ENCODE results near the gene FLRT3.

The FLRT3 gene

DNA sequence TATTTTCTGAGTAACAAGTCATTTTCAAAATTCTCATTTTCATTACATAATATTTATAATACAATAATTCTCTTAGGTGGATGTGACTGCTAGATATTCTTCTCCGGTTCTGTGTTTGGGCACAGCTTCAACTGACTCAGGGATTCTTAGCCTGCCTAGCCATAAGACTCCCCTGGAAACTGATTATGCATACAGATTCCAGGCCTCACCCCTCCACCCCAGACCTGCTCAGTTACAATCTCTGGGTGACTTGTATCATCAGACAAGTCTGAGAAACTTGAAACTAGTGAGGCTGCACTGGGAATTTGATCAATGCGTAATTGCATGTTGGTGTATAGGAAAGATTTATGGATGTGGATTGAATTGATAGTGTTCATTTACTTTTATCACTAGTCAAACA, 25.4 kb downstream of the FLRT3 start:
- Histone ChIP-seq H3K36me3 (ENCODE audit: insufficient read depth, low read length) (no peaks in the 10 kb centered on the region), H3K4me2 (ENCODE audit: low read length) (no peak overlapping the region), H3K4me3 (ENCODE audit: low read length) (no peak overlapping the region), H3K9ac (ENCODE audit: low read depth, low read length) (no peak overlapping the region), H3K27me3 (ENCODE audit: control insufficient read depth, insufficient read depth, low read length) (no peaks in the 10 kb centered on the region), H3K4me1 (ENCODE audit: control insufficient read depth, insufficient read depth, low read length) (no peaks in the 10 kb centered on the region), H3K9me3 (replicated peaks; ENCODE audit: low read length) (no peaks in the 10 kb centered on the region)

GRCh38 chr20:14310977-14311627, 26.3 kb downstream of the FLRT3 start:
- no peaks in the 10 kb centered on the region for H3K9me3 ChIP-seq (replicated peaks; ENCODE audit: low read length)
- H3K36me3 ChIP-seq (ENCODE audit: insufficient read depth, low read length), result no peaks in the 10 kb centered on the region
- no peak overlapping the region for H3K9ac ChIP-seq (ENCODE audit: low read depth, low read length)
- H3K4me2 ChIP-seq (ENCODE audit: low read length), result no peak overlapping the region
- H3K4me1 ChIP-seq (ENCODE audit: control insufficient read depth, insufficient read depth, low read length), result no peaks in the 10 kb centered on the region
- no peaks in the 10 kb centered on the region for H3K27me3 ChIP-seq (ENCODE audit: control insufficient read depth, insufficient read depth, low read length)
- no peak overlapping the region for H3K4me3 ChIP-seq (ENCODE audit: low read length)

DNA sequence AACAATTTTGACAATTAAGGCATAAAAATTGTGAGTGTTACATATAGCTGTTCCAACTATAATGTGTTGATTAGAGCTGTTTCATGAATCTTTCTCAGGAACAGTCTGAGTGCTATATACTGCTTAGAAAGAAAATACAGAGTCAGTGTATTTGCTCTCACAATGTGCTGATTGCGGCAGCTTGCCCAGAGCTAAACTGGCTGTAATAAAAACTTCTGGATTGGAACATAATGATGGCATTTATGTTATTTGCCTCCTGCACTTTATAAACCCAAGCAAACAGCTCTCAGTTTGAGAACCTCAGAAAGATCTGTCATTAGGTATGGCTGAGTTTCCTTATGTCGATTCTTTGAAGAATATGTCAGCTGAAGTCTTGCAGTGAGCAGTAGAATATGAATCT, 29.5 kb downstream of the FLRT3 start:
- no peak overlapping the region for H3K9ac ChIP-seq (ENCODE audit: low read depth, low read length)
- H3K36me3 ChIP-seq (ENCODE audit: insufficient read depth, low read length), result no peaks in the 10 kb centered on the region
- no peak overlapping the region for H3K4me3 ChIP-seq (ENCODE audit: low read length)
- H3K4me2 ChIP-seq (ENCODE audit: low read length), result no peak overlapping the region
- H3K27me3 ChIP-seq (ENCODE audit: control insufficient read depth, insufficient read depth, low read length), result no peaks in the 10 kb centered on the region
- H3K4me1 ChIP-seq (ENCODE audit: control insufficient read depth, insufficient read depth, low read length), result no peaks in the 10 kb centered on the region
- H3K9me3 ChIP-seq (replicated peaks; ENCODE audit: low read length), result no peaks in the 10 kb centered on the region

GRCh38 chr20:14304472-14304871, 32.9 kb downstream of the FLRT3 start:
- Histone ChIP-seq H3K4me2 (ENCODE audit: low read length) (no peak overlapping the region), H3K9me3 (replicated peaks; ENCODE audit: low read length) (no peaks in the 10 kb centered on the region), H3K9ac (ENCODE audit: low read depth, low read length) (no peak overlapping the region), H3K4me3 (ENCODE audit: low read length) (no peak overlapping the region), H3K27me3 (ENCODE audit: control insufficient read depth, insufficient read depth, low read length) (no peaks in the 10 kb centered on the region), H3K4me1 (ENCODE audit: control insufficient read depth, insufficient read depth, low read length) (no peaks in the 10 kb centered on the region), H3K36me3 (ENCODE audit: insufficient read depth, low read length) (no peaks in the 10 kb centered on the region)

DNA sequence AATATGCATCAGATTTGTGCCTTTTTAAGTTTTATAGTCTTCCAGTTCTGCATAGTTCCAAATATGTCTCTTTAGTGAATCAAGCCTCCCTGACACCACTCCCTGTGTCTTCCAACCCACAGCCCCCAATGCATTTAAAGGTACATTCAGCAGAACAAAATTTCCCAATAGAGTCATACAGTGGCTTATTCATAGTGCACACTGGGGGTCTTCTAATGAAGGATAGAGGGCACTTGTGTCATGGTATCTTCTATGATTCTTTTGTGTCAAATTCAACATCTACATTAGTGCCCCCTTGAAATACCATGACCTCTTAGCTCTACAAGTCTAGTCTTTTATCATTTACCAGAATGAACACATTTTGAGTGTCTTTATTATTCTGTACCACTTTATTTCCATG, 33.8 kb downstream of the FLRT3 start:
- no peaks in the 10 kb centered on the region for H3K27me3 ChIP-seq (ENCODE audit: control insufficient read depth, insufficient read depth, low read length)
- no peak overlapping the region for H3K4me3 ChIP-seq (ENCODE audit: low read length)
- no peaks in the 10 kb centered on the region for H3K36me3 ChIP-seq (ENCODE audit: insufficient read depth, low read length)
- H3K9me3 ChIP-seq (replicated peaks; ENCODE audit: low read length), result no peaks in the 10 kb centered on the region
- no peak overlapping the region for H3K4me2 ChIP-seq (ENCODE audit: low read length)
- H3K4me1 ChIP-seq (ENCODE audit: control insufficient read depth, insufficient read depth, low read length), result no peaks in the 10 kb centered on the region
- H3K9ac ChIP-seq (ENCODE audit: low read depth, low read length), result no peak overlapping the region

- Histone ChIP-seq H3K9ac (ENCODE audit: low read depth, low read length) (no peak overlapping the region), H3K4me3 (ENCODE audit: low read length) (no peak overlapping the region), H3K4me2 (ENCODE audit: low read length) (no peak overlapping the region), H3K4me1 (ENCODE audit: control insufficient read depth, insufficient read depth, low read length) (no peaks in the 10 kb centered on the region), H3K27me3 (ENCODE audit: control insufficient read depth, insufficient read depth, low read length) (no peaks in the 10 kb centered on the region), H3K36me3 (ENCODE audit: insufficient read depth, low read length) (no peaks in the 10 kb centered on the region), H3K9me3 (replicated peaks; ENCODE audit: low read length) (no peaks in the 10 kb centered on the region)
These were observed 34.3 kb downstream of the FLRT3 start for GRCh38 chr20:14303106-14303505.

DNA sequence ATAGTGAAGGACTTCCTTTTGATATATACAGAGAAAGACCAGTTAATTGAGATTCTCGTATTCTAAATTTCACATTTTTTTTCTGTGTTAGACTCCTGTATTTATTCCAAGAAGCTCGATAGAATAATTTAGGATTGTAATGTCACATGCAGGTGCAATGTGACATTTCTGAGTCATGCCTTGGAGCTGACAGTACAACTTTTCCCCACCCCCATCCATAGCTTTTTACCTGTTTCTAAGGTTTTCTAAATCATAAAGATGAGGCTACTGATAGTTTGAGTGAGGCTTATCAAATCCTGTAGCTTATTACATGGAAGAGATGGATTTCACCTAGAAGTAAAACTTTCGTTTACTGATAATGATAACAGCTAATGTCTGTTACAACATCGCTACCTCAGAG, 37.6 kb downstream of the FLRT3 start:
- H3K4me3 ChIP-seq (ENCODE audit: low read length), result no peak overlapping the region
- H3K4me1 ChIP-seq (ENCODE audit: control insufficient read depth, insufficient read depth, low read length), result no peaks in the 10 kb centered on the region
- no peaks in the 10 kb centered on the region for H3K36me3 ChIP-seq (ENCODE audit: insufficient read depth, low read length)
- H3K9ac ChIP-seq (ENCODE audit: low read depth, low read length), result no peak overlapping the region
- H3K27me3 ChIP-seq (ENCODE audit: control insufficient read depth, insufficient read depth, low read length), result no peaks in the 10 kb centered on the region
- no peaks in the 10 kb centered on the region for H3K9me3 ChIP-seq (replicated peaks; ENCODE audit: low read length)
- no peak overlapping the region for H3K4me2 ChIP-seq (ENCODE audit: low read length)

GRCh38 chr20:14295770-14296309, 41.6 kb downstream of the FLRT3 start:
- Histone ChIP-seq H3K9ac (ENCODE audit: low read depth, low read length) (no peak overlapping the region), H3K4me3 (ENCODE audit: low read length) (no peak overlapping the region), H3K4me1 (ENCODE audit: control insufficient read depth, insufficient read depth, low read length) (no peaks in the 10 kb centered on the region), H3K9me3 (replicated peaks; ENCODE audit: low read length) (no peaks in the 10 kb centered on the region), H3K36me3 (ENCODE audit: insufficient read depth, low read length) (no peaks in the 10 kb centered on the region), H3K4me2 (ENCODE audit: low read length) (no peak overlapping the region), H3K27me3 (ENCODE audit: control insufficient read depth, insufficient read depth, low read length) (no peaks in the 10 kb centered on the region)

GRCh38 chr20:14295238-14295637, 42.2 kb downstream of the FLRT3 start:
- no peaks in the 10 kb centered on the region for H3K4me1 ChIP-seq (ENCODE audit: control insufficient read depth, insufficient read depth, low read length)
- H3K4me3 ChIP-seq (ENCODE audit: low read length), result no peak overlapping the region
- H3K27me3 ChIP-seq (ENCODE audit: control insufficient read depth, insufficient read depth, low read length), result no peaks in the 10 kb centered on the region

DNA sequence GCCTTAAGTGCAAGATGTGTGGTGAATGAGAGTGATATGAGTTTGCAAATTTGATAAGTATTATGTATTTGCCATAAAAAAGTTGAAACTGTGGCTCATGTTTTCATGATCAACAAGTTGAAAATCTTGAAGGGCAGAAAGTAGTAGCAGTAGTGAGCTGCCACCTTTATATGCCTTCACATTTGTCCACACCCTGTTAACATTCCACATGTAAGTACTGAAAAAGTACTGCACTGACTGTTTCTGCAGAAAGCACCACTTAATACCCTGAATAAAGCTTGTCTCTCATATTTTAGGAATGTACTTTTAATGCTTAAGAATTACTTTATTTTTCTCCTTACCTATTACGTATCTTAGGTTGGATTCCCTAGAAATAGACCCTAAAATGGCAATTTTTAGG, 45.9 kb downstream of the FLRT3 start:
- no peak overlapping the region for H3K4me3 ChIP-seq (ENCODE audit: low read length)
- no peaks in the 10 kb centered on the region for H3K27me3 ChIP-seq (ENCODE audit: control insufficient read depth, insufficient read depth, low read length)
- no peak overlapping the region for H3K9ac ChIP-seq (ENCODE audit: low read depth, low read length)
- H3K9me3 ChIP-seq (replicated peaks; ENCODE audit: low read length), result no peaks in the 10 kb centered on the region
- H3K4me1 ChIP-seq (ENCODE audit: control insufficient read depth, insufficient read depth, low read length), result peaks cover 26% of the 10 kb centered on the region
- no peak overlapping the region for H3K4me2 ChIP-seq (ENCODE audit: low read length)
- no peaks in the 10 kb centered on the region for H3K36me3 ChIP-seq (ENCODE audit: insufficient read depth, low read length)

More at GRCh38 chr20:14295238-14295637, 42.2 kb downstream of the FLRT3 start:
- Histone ChIP-seq H3K9ac (ENCODE audit: low read depth, low read length) (no peak overlapping the region), H3K9me3 (replicated peaks; ENCODE audit: low read length) (no peaks in the 10 kb centered on the region), H3K36me3 (ENCODE audit: insufficient read depth, low read length) (no peaks in the 10 kb centered on the region), H3K4me2 (ENCODE audit: low read length) (no peak overlapping the region)

GRCh38 chr20:14288341-14289330, 48.8 kb downstream of the FLRT3 start:
- Histone ChIP-seq H3K4me3 (ENCODE audit: low read length) (peak overlapping the region; percentile 24), H3K4me2 (ENCODE audit: low read length) (peak overlapping the region; percentile 49), H3K27me3 (ENCODE audit: control insufficient read depth, insufficient read depth, low read length) (no peaks in the 10 kb centered on the region), H3K9ac (ENCODE audit: low read depth, low read length) (peak overlapping the region; percentile 61), H3K9me3 (replicated peaks; ENCODE audit: low read length) (no peaks in the 10 kb centered on the region), H3K4me1 (ENCODE audit: control insufficient read depth, insufficient read depth, low read length) (peaks cover 26% of the 10 kb centered on the region), H3K36me3 (ENCODE audit: insufficient read depth, low read length) (no peaks in the 10 kb centered on the region)
